HG02870 (cell line): ENCODE measurements around the gene ZNF544.
A peak's percentile ranks its signal among the peaks of the same experiment; 100 is the strongest.
"Not testable (repeated sequence)": the region's sequence is repeated elsewhere in the genome, so short reads cannot be mapped to it uniquely, and the experiment has no call there.

Experiments used
- ATAC-seq: cut with Tn5 transposase; IDR thresholded peaks from one replicate; pipeline ENCODE4 v1.9.1; 2021; ENCODE audit warnings: mild to moderate bottlenecking, moderate library complexity; ENCODE audit not compliant: unreplicated experiment

The ZNF544 gene

DNA sequence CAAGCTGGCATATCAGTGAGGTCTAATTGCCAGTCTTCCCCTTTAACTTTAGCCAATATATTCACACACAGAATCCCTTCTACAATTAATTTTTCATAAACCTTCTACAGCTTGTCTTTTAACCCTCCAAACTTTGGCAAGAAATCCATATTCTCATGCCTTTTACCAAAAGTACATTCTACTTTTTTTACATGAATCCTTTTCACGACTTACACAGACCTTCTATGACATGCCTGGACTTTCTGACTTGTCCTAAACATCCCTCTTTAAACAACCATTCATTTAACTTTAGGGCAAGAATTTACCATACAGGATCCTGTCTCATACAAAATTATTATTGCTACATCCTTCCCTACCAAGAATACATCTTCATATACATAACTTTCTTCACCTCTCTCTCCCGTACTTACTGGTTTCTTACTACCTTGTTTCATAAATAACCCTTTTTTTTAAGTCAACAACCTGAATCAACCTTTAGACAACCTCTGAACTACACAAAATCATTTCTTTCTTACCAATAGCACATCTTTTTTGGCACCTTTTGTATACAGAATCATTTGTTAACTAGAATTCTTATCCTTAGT, 23.5 kb downstream of the ZNF544 start:
- no peak for ATAC-seq

DNA sequence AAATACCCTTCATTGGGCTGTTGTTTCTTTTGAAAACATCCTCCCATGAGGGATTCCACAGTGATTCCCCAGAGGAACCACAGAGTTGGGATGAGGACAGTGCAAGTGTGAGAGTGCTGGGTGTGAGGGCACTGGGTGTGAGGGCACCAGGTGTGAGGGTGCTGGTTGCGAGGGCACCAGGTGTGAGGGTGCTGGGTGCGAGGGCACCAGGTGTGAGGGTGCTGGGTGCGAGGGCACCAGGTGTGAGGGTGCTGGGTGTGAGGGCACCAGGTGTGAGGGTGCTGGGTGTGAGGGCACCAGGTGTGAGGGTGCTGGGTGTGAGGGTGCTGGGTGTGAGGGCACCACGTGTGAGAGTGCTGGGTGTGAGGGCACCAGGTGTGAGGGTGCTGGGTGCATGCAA, 29.5 kb downstream of the ZNF544 start:
- ATAC-seq: not testable (repeated sequence)

DNA sequence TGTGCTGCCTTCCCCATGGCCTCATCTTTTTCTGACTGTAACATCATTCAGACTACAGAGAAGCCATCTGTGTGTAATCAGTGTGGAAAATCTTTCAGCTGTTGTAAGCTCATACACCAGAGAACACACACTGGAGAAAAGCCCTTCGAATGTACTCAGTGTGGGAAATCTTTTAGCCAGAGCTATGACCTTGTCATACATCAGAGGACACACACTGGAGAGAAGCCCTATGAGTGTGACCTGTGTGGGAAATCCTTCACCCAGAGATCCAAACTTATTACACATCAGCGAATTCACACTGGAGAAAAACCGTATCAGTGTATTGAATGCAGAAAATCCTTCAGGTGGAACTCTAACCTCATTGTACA, 32.9 kb downstream of the ZNF544 start:
- ATAC-seq: no peak

DNA sequence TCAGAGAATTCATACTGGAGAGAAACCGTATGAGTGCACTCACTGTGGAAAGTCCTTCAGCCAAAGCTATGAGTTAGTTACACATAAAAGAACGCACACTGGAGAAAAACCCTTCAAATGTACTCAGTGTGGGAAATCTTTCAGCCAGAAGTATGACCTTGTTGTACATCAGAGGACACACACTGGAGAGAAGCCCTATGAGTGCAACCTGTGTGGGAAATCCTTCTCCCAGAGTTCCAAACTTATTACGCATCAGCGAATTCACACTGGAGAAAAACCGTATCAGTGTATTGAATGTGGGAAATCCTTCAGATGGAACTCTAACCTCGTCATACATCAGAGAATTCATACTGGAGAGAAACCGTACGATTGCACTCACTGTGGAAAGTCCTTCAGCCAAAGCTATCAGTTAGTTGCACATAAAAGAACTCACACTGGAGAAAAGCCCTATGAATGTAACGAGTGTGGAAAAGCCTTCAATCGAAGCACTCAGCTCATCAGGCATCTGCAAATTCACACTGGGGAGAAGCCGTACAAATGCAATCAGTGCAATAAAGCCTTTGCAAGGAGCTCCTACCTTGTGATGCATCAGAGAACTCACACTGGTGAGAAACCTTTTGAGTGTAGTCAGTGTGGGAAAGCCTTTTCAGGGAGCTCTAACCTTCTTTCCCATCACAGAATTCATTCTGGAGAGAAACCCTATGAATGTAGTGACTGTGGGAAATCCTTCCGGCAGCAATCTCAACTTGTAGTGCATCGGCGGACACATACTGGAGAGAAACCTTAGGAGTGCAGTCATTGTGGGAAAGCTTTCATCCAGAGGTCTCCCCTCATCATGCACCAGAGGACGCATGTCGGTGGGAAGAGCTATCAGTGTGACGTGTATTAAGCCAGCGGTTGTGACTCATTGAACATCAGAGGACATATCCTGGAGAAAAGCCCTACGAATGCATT, 33.5 kb downstream of the ZNF544 start:
- ATAC-seq: no peak

DNA sequence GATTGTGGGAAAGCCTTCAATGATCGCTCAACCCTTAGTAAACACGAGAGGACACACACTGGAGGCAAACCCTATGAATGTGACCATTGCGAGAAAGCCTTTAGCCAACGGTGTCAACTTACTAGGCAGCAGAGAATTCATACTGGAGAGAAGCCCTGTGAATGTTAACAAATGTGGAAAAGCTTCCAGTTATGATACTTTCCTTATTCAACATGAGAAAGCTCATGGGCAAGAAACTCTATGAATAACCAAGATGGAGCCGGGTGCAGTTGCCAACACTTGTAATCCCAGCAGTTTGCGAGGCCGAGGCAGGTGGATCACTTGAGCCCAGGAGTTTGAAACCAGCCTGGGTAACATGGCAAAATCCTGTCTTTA, 34.2 kb downstream of the ZNF544 start:
- ATAC-seq: no peak

DNA sequence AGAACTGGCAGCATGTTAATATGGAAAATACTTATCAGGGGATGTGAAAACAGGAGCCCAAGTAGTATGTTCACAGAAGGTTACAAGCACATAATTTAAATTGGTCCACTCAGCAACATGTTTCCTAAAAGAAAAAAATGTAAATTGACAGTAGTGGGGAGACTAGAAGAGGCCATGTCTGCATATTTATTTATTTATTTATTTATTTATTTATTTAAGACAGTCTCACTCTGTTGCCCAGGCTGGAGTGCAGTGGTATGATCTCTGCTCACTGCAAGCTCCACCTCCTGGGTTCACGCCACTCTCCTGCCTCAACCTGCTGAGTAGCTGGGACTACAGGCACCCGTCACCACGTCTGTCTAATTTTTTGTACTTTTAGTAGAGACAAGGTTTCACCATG, 36.4 kb downstream of the ZNF544 start:
- no peak for ATAC-seq

DNA sequence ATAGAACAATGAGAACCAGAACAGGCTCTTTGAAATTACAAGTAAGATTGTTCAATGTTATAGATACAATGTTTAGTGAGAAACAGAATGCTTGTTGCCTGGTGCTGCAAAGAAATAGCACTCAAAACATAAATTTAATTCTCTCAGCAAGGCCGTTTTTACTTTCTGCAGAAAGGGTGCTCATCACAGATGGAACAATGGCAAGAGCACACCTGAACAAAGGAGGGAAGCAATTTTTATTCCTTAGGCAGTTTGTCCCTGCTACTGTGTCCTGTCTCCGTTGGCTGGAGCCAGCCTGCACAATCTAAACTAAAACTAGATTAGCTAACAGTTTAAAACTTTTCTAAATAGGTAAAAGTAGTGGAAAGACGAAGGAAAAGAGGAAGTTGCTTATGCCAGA, 39.6 kb downstream of the ZNF544 start:
- ATAC-seq: no peak

GRCh38 chr19:58274771-58275201, 46.1 kb downstream of the ZNF544 start:
- no peak for ATAC-seq

DNA sequence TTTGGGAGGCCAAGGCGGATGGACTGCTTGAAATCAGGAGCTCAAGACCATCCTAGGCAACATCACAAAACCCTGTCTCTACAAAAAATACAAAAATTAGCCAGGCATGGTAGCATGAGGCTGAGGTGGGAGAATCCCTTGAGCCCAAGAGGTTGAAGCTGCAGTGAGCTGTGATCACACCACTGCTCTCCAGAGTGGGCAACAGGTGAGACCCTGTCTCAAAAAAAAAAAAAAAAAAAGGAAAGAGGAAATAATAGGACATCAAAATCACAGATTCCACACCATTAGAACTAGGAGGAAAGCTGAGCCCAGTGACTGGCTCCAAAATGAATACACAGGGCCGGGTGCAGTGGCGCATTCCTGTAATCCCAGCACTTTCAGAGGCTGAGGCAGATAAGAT, 46.9 kb downstream of the ZNF544 start:
- ATAC-seq: no peak

DNA sequence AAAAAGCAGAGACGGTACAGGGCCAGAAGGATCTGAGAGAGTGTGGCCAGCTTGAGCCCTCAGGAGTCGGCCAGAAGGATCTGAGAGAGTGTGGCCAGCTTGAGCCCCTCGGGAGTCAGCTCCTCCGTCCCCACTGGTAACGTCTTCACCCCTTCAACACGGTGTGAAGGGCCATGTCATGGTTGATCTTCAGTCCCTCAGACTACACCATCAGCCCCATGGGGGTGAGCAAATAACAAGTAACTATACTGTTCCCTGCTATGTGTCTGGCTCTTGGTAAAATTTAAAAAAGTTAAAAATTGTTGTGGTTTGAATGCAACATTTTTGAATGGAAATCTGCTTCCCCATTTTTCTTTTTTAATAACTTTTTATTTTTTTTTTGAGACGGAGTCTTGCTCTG, 48.5 kb downstream of the ZNF544 start:
- ATAC-seq: no peak

DNA sequence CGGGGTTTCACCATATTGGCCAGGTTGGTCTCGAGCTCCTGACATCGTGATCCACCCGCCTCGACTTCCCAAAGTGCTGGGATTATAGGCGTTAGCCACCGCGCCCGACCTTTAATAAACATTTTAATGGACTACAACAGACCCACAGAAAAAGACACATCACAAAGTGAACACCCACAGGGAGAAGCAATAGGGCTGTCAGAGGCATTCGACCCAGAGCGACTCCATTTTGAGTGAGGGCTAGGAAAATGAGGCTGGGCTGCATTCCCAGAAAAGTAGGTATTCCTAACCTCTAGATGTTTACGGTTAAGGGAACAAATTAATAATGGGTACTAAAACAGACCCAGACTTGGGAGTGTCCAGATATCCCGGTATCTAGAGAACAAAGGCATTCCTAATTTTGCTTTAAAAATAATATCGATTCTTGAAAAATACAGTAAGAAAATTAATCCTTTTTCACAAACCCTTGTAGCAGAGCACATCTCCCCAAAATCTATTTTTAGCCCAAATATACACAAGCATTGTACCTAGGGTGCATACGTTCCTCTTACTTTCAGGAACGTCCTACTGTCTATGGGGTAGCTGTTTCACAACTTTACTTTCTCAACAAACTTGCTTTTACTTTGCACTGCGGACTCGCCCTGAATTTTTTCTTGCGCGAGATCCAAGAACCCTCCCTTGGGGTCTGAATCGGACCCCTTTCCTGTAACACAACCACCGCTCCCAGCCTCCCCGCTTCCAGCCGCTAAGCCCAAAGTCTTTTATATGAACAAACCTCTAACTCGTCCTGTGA, 49.2 kb downstream of the ZNF544 start:
- ATAC-seq: no peak

GRCh38 chr19:58278541-58279041, 49.9 kb downstream of the ZNF544 start, which contains the start of gene ZNF8:
ZNF8 (plus strand) TSS chr19:58278955; CDS start chr19:58279082, 127 bp downstream.
- peak; percentile 94 for ATAC-seq

DNA sequence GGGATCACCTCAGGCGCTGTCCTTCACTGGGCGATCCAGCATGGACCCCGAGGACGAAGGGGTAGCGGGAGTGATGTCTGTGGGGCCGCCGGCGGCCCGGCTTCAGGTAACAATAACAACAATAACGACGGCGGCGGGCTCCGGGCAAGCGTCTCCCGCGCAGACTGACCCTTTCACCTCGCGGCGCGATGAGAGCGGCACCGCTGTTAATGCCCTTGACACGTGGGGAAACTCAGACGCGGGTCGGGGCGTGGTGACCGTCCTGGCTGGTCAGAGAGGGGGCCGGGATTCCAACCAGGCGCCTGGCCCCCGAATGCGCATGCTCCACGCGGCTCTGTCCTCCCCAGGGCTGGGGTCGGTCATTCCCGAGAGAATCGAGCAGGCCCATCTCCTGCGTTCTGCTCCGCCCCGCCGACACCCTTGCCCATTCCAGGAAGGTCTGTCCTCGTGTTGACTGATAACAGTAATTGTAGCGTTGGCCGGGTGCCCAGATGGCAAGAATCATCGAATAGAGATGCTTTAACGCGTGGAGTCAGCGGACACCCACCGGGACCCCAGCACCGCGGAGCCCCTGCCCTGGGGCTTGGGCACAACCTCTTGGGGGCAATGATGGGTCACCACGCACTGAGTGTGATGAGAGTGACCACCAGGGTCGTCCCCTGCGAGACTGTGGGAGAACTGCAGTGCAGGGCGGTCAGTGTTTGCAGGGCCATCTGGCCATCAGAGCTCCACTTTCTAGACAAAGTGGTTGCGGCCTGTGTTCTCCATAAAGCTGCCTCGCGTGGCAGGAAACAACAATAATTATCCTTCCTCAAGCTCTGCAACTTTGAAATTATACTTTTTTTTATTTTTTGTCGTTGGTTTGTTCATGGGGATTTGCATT, 50.6 kb downstream of the ZNF544 start:
- peak; percentile 19 for ATAC-seq

- no peak for ATAC-seq
Measured at GRCh38 chr19:58279925-58280316, 51.2 kb downstream of the ZNF544 start.

GRCh38 chr19:58284199-58284598, 55.5 kb downstream of the ZNF544 start:
- ATAC-seq: no peak

DNA sequence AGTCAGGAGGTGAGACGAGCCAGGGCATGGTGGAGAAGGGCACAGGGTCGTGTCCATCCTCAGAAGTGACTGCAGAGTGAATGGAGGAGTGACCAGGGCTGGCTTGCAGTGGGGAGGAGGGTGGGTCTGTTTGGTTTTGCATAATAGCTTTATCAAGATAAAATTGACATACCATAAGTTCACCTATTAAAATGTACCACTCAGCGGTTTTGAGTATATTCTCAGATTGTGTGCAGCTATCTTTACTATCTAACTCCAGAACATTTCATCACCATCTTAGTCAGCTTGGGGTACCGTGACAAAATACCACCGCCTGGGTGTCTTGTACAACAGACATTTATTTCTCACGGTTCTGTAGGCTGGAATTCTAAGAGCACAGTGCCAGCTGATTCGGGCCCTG, 63.2 kb downstream of the ZNF544 start:
- no peak for ATAC-seq

DNA sequence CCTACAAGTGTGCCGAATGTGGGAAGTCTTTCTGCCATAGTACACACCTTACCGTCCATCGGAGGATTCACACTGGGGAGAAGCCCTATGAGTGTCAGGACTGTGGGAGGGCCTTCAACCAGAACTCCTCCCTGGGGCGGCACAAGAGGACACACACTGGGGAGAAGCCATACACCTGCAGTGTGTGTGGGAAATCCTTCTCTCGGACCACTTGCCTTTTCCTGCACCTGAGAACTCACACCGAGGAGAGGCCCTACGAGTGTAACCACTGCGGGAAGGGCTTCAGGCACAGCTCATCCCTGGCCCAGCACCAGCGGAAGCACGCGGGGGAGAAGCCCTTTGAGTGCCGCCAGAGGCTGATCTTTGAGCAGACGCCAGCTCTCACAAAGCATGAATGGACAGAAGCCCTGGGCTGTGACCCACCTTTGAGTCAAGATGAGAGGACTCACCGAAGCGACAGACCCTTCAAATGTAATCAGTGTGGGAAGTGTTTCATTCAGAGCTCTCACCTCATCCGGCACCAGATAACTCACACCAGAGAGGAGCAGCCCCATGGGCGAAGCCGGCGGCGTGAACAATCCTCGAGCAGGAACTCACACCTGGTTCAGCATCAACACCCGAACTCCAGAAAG, 66.1 kb downstream of the ZNF544 start:
- ATAC-seq: no peak

- ATAC-seq: no peak
Measured at GRCh38 chr19:58296104-58296503, 67.4 kb downstream of the ZNF544 start.

- no peak for ATAC-seq
Measured at GRCh38 chr19:58300620-58301019, 71.9 kb downstream of the ZNF544 start.

GRCh38 chr19:58304255-58304654, 75.5 kb downstream of the ZNF544 start:
- ATAC-seq: no peak
